Chondrocyte (in vitro differentiated cells): ENCODE measurements around the gene SPOCK3. TPM values are rescaled to one million over a fixed set of nuclear protein-coding genes. Genes with fewer than 3 reads are reported as not detected.

Source experiments
- DNase-seq: peaks from one replicate; pipeline ENCODE4 v3.0.0; 2021; ENCODE audit warnings: mixed read lengths, low spot score
- H3K27ac Mint-ChIP-seq: one replicate; pipeline ENCODE4 v1.8.0; 2021; ENCODE audit warnings: mild to moderate bottlenecking, moderate library complexity, mixed read lengths; ENCODE audit not compliant: unreplicated experiment
- H3K27me3 Mint-ChIP-seq: 2 replicates; pipeline ENCODE4 v1.8.0; 2021; ENCODE audit warnings: low read depth, mixed read lengths
- H3K36me3 Mint-ChIP-seq: 2 replicates; pipeline ENCODE4 v1.8.0; 2021; ENCODE audit warnings: low read depth, mixed read lengths
- H3K4me1 Mint-ChIP-seq: 2 replicates; pipeline ENCODE4 v1.8.0; 2021; ENCODE audit warnings: low read depth, mild to moderate bottlenecking, mixed read lengths
- H3K4me3 Mint-ChIP-seq: one replicate; pipeline ENCODE4 v1.8.0; 2021; ENCODE audit warnings: mild to moderate bottlenecking, moderate library complexity, mixed read lengths; ENCODE audit not compliant: unreplicated experiment
- H3K9me3 Mint-ChIP-seq: 2 replicates; pipeline ENCODE4 v1.8.0; 2021; ENCODE audit warnings: low read depth, mixed read lengths
- total RNA-seq: library from RNA; stranded (reverse); gene quantifications from 3 replicates; pipeline ENCODE4 v1.2.1, GENCODE V29; 2021
- TF ChIP-seq, protein P1 (sequence below): fragments of 200-600 bp; sonication (generic); IDR thresholded peaks from 2 replicates; pipeline ENCODE4 v1.5.0; 2021; ENCODE audit warnings: antibody characterized with exemption, mild to moderate bottlenecking, moderate library complexity

Gene SPOCK3
- total RNA-seq, 1 donor from 2014 or later = not detected

DNA sequence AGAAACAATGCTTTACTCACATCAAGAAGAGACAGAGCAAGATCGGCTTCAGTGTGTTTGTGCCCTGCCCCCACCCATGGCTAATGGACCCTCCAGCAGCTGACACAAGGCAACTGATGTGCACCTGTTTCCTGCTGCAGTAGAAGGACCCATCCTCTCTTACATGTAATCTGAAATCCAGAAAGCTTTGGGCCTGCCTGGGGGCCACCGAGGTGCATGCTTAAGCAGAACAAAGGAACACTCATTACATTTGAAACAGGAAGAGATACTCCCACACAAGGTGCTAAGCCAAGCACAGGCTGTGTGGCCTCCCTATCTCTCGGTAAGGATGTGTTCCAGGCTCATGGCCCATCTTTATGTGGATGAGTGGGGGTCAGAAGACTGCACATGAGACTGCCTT lies 338.0 kb downstream of the SPOCK3 start:
- Mint-ChIP-seq H3K9me3 (no peaks in the 10 kb centered on the region), H3K36me3 (no peaks in the 10 kb centered on the region), H3K27ac (no peak overlapping the region), H3K4me3 (no peak overlapping the region), H3K4me1 (no peaks in the 10 kb centered on the region), H3K27me3 (peaks cover 5% of the 10 kb centered on the region)
- TF ChIP-seq, protein P1, sequence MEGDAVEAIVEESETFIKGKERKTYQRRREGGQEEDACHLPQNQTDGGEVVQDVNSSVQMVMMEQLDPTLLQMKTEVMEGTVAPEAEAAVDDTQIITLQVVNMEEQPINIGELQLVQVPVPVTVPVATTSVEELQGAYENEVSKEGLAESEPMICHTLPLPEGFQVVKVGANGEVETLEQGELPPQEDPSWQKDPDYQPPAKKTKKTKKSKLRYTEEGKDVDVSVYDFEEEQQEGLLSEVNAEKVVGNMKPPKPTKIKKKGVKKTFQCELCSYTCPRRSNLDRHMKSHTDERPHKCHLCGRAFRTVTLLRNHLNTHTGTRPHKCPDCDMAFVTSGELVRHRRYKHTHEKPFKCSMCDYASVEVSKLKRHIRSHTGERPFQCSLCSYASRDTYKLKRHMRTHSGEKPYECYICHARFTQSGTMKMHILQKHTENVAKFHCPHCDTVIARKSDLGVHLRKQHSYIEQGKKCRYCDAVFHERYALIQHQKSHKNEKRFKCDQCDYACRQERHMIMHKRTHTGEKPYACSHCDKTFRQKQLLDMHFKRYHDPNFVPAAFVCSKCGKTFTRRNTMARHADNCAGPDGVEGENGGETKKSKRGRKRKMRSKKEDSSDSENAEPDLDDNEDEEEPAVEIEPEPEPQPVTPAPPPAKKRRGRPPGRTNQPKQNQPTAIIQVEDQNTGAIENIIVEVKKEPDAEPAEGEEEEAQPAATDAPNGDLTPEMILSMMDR = no peak
- no peak for DNase-seq

- DNase-seq = no peak
- H3K4me3 Mint-ChIP-seq = no peak overlapping the region
- no peaks in the 10 kb centered on the region for H3K4me1 Mint-ChIP-seq
- no peaks in the 10 kb centered on the region for H3K9me3 Mint-ChIP-seq
- TF ChIP-seq, protein P1 = no peak
- H3K27me3 Mint-ChIP-seq = peaks cover 9% of the 10 kb centered on the region
- H3K27ac Mint-ChIP-seq = no peak overlapping the region
- H3K36me3 Mint-ChIP-seq = no peaks in the 10 kb centered on the region
Observed at GRCh38 chr4:166895771-166896170, 338.5 kb downstream of the SPOCK3 start.

GRCh38 chr4:166887457-166887856 lies 346.8 kb downstream of the SPOCK3 start:
- Mint-ChIP-seq H3K9me3 (no peaks in the 10 kb centered on the region), H3K36me3 (no peaks in the 10 kb centered on the region), H3K27me3 (peaks cover 8% of the 10 kb centered on the region), H3K4me1 (no peaks in the 10 kb centered on the region), H3K4me3 (no peak overlapping the region), H3K27ac (no peak overlapping the region)
- no peak for DNase-seq
- TF ChIP-seq, protein P1 = no peak

DNA sequence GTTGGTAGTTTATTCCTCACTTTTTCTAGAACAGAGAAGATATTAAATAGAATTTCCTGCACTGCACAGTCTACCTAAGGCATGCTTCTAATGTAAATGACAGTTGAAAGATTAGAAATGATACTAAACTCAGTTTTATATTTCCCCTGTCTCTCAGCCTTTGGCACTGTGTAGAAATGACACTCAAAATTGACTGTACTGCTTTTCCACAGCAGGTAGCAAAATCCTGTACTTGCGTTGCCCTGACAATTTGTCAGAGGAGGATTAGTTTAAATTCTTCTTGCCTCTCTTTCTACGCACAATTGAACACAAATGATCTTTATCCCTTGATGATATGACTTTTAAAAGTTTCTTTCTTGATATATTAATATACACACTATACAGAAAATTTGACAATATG lies 347.6 kb downstream of the SPOCK3 start:
- H3K4me3 Mint-ChIP-seq = no peak overlapping the region
- no peak for DNase-seq
- H3K27ac Mint-ChIP-seq = no peak overlapping the region
- no peaks in the 10 kb centered on the region for H3K9me3 Mint-ChIP-seq
- H3K36me3 Mint-ChIP-seq = no peaks in the 10 kb centered on the region
- H3K27me3 Mint-ChIP-seq = peaks cover 8% of the 10 kb centered on the region
- TF ChIP-seq, protein P1 = no peak
- H3K4me1 Mint-ChIP-seq = no peaks in the 10 kb centered on the region

DNA sequence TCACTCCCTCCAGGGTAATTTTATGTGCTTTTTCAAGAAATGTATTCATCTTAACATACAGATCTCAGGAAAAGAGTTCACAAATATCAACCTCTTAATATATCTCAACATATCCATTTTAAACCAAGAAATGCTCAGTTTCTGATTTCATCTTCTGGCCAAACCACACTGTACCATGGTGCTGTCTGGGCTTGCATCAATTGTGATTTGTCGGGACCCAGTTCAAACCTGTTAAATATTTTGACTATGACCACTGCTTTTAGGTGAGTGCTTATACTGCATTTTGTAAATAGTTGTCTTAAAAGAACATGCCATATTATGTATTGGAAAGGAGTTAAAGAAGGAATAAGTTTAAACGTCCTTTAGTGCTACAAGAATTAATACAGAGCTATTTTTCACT lies 352.1 kb downstream of the SPOCK3 start:
- TF ChIP-seq, protein P1 = no peak
- Mint-ChIP-seq H3K36me3 (no peaks in the 10 kb centered on the region), H3K9me3 (no peaks in the 10 kb centered on the region), H3K27me3 (peaks cover 4% of the 10 kb centered on the region), H3K4me3 (no peak overlapping the region), H3K27ac (no peak overlapping the region), H3K4me1 (no peaks in the 10 kb centered on the region)
- no peak for DNase-seq
